Measurements from ENCODE around the gene RBM39. TPM values are rescaled to one million over a fixed set of nuclear protein-coding genes. Genes with fewer than 3 reads are reported as not detected.

RBM39 gene
- total and polyA plus RNA-seq, 2 of the 13 experiments (the other 11 are each of a cell fraction or from before 2014, with no cell fraction given): 788 to 920 TPM

- TF ChIP-seq, protein P1, sequence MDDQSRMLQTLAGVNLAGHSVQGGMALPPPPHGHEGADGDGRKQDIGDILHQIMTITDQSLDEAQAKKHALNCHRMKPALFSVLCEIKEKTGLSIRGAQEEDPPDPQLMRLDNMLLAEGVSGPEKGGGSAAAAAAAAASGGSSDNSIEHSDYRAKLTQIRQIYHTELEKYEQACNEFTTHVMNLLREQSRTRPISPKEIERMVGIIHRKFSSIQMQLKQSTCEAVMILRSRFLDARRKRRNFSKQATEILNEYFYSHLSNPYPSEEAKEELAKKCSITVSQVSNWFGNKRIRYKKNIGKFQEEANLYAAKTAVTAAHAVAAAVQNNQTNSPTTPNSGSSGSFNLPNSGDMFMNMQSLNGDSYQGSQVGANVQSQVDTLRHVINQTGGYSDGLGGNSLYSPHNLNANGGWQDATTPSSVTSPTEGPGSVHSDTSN (CRISPR knock-in tag; IDR thresholded peaks at IDR 0.05; ENCODE audit: borderline replicate concordance): peak; percentile 99; the same call in 1 of the 2 replicates
- TF ChIP-seq ZNF724P (CRISPR knock-in tag; IDR thresholded peaks at IDR 0.05; ENCODE audit: borderline replicate concordance) (peak; percentile 75; the same call in 1 of the 2 replicates), KLF16 (CRISPR knock-in tag; IDR thresholded peaks at IDR 0.05) (peak; percentile 85 to 91; a peak in 3 of 4 replicates), NR2F6 (IDR thresholded peaks at IDR 0.05) (no peak), NR2F6 (CRISPR knock-in tag; IDR thresholded peaks at IDR 0.05) (peak; percentile 68), TGIF2 (CRISPR knock-in tag; IDR thresholded peaks at IDR 0.05) (0 out of 2 replicates have a peak, but pooled peaks have one; percentile 1), PRMT3 (CRISPR knock-in tag; IDR thresholded peaks at IDR 0.05; ENCODE audit: borderline replicate concordance, low read depth) (peak; percentile 92; the same call in 1 of the 2 replicates), SMAD3 (CRISPR knock-in tag; IDR thresholded peaks at IDR 0.05) (peak; percentile 62), CEBPG (CRISPR knock-in tag; IDR thresholded peaks at IDR 0.05) (peak; percentile 58), ZNF883 (CRISPR knock-in tag; IDR thresholded peaks at IDR 0.05; ENCODE audit: not compliant biosample characterization) (peak; percentile 98), ZNF12 (CRISPR knock-in tag; IDR thresholded peaks at IDR 0.05) (peak; percentile 38; the same call in 1 of the 2 replicates), ZNF546 (CRISPR knock-in tag; conservative IDR thresholded peaks at IDR 0.05) (peak; percentile 96), KDM1A (CRISPR knock-in tag; IDR thresholded peaks at IDR 0.05) (peak; percentile 46; the same call in 1 of the 2 replicates), ZNF24 (IDR thresholded peaks at IDR 0.05) (no peak), ZBTB39 (CRISPR knock-in tag; IDR thresholded peaks at IDR 0.05) (no peak), HHEX (CRISPR knock-in tag; IDR thresholded peaks at IDR 0.05) (no peak), PLSCR1 (CRISPR knock-in tag; IDR thresholded peaks at IDR 0.05; ENCODE audit: borderline replicate concordance) (no peak), ZFP41 (CRISPR knock-in tag; IDR thresholded peaks at IDR 0.05; ENCODE audit: borderline replicate concordance) (peak; percentile 94; the same call in 1 of the 2 replicates), ZNF562 (CRISPR knock-in tag; IDR thresholded peaks at IDR 0.05; ENCODE audit: borderline replicate concordance) (peak; percentile 91; the same call in 1 of the 2 replicates), ZNF589 (CRISPR knock-in tag; conservative IDR thresholded peaks at IDR 0.05) (peak; percentile 99), ZNF749 (CRISPR knock-in tag; IDR thresholded peaks at IDR 0.05; ENCODE audit: borderline replicate concordance) (peak; percentile 95), ZBTB26 (CRISPR knock-in tag; IDR thresholded peaks at IDR 0.05; ENCODE audit: borderline replicate concordance) (peak; percentile 85), ZNF350 (CRISPR knock-in tag; IDR thresholded peaks at IDR 0.05; ENCODE audit: borderline replicate concordance, low read depth) (peak; percentile 96)
Observed at GRCh38 chr20:35771689-35772562, 29.9 kb upstream of the RBM39 start, which contains the start of gene PHF20 (continued).
